Activated naive CD8-positive, alpha-beta T cell (primary cell): ENCODE data around the gene CDK3.

Experiments used
- H3K27ac Mint-ChIP-seq: one replicate; pipeline ENCODE4 v1.8.0; 2021; ENCODE audit warnings: mixed read lengths
- H3K27me3 Mint-ChIP-seq: one replicate; pipeline ENCODE4 v1.8.0; 2021; ENCODE audit warnings: mixed read lengths
- H3K36me3 Mint-ChIP-seq: one replicate; pipeline ENCODE4 v1.8.0; 2021; ENCODE audit warnings: mixed read lengths
- H3K4me1 Mint-ChIP-seq: one replicate; pipeline ENCODE4 v1.8.0; 2021; ENCODE audit warnings: low read depth, mixed read lengths
- H3K4me3 Mint-ChIP-seq: one replicate; pipeline ENCODE4 v1.8.0; 2021; ENCODE audit warnings: mild to moderate bottlenecking, mixed read lengths
- H3K9me3 Mint-ChIP-seq: one replicate; pipeline ENCODE4 v1.8.0; 2021; ENCODE audit warnings: low read depth, mixed read lengths

The CDK3 gene

GRCh38 chr17:76018340-76018680, 17.7 kb downstream of the CDK3 start:
- Mint-ChIP-seq H3K9me3 (no peaks in the 10 kb centered on the region), H3K4me1 (peaks cover 15% of the 10 kb centered on the region), H3K36me3 (no peaks in the 10 kb centered on the region), H3K27me3 (no peaks in the 10 kb centered on the region), H3K4me3 (no peak overlapping the region), H3K27ac (no peak overlapping the region)

GRCh38 chr17:76018801-76019200, 18.1 kb downstream of the CDK3 start:
- H3K4me3 Mint-ChIP-seq, result no peak overlapping the region
- H3K27ac Mint-ChIP-seq, result no peak overlapping the region
- H3K9me3 Mint-ChIP-seq, result no peaks in the 10 kb centered on the region
- H3K27me3 Mint-ChIP-seq, result no peaks in the 10 kb centered on the region
- no peaks in the 10 kb centered on the region for H3K36me3 Mint-ChIP-seq
- H3K4me1 Mint-ChIP-seq, result peaks cover 15% of the 10 kb centered on the region

GRCh38 chr17:76019833-76020467, 19.3 kb downstream of the CDK3 start:
- Mint-ChIP-seq H3K9me3 (no peaks in the 10 kb centered on the region), H3K27ac (no peak overlapping the region)

GRCh38 chr17:76022285-76022684, 21.6 kb downstream of the CDK3 start:
- no peaks in the 10 kb centered on the region for H3K36me3 Mint-ChIP-seq
- H3K4me3 Mint-ChIP-seq, result no peak overlapping the region
- H3K27ac Mint-ChIP-seq, result no peak overlapping the region
- no peaks in the 10 kb centered on the region for H3K9me3 Mint-ChIP-seq
- peaks cover 9% of the 10 kb centered on the region for H3K4me1 Mint-ChIP-seq
- no peaks in the 10 kb centered on the region for H3K27me3 Mint-ChIP-seq

More at GRCh38 chr17:76019833-76020467, 19.3 kb downstream of the CDK3 start:
- peaks cover 13% of the 10 kb centered on the region for H3K4me1 Mint-ChIP-seq
- H3K36me3 Mint-ChIP-seq, result no peaks in the 10 kb centered on the region
- H3K4me3 Mint-ChIP-seq, result no peak overlapping the region
- H3K27me3 Mint-ChIP-seq, result no peaks in the 10 kb centered on the region

DNA sequence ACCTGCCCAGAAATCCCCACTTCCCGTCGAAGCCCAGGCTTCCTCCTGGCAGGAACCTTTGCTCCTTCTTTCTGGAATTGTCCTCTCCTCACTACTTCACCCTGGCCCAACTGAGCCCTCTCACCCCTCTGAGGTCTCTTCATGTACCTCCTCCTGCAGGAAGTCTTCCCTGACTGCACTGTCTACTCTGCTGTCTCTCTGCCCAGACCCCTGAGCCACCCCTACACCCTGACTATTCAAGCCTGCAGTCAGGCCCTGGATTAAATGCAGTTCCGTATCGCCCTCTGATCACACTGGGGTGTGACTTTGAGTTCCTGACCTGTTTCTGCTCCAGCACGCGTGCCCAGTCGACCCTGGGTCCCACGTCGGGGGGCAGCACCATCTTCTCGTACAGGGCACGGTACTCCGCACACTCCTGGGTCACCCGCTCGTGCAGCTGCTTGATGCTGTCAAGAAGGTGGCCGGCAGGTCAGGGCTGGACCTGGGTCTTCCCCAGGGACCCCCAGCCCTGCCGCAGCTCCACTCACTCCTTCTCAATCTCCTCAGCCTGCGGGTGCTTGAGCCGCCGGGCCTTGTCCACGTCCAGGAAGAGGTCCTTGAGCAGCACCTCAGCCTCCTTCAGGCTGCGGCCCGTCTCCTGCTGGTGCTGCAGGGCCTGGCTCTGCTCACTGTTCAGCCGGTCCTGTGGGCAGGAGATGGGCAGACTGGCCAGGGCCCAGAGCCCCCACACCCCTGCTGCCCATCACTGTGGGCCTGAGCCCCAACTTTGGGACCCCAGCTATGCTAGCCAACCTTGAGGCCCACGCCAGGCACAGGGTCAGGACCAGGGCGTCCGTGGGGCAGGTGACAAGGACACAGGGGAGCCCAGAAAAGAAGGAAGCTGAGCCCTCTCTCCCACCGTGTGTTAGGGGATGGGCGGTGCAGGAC, 22.6 kb downstream of the CDK3 start:
- no peaks in the 10 kb centered on the region for H3K9me3 Mint-ChIP-seq
- H3K27me3 Mint-ChIP-seq, result no peaks in the 10 kb centered on the region
- peak overlapping the region; percentile 41 for H3K27ac Mint-ChIP-seq
- no peaks in the 10 kb centered on the region for H3K36me3 Mint-ChIP-seq
- no peak overlapping the region for H3K4me3 Mint-ChIP-seq
- peaks cover 16% of the 10 kb centered on the region for H3K4me1 Mint-ChIP-seq

DNA sequence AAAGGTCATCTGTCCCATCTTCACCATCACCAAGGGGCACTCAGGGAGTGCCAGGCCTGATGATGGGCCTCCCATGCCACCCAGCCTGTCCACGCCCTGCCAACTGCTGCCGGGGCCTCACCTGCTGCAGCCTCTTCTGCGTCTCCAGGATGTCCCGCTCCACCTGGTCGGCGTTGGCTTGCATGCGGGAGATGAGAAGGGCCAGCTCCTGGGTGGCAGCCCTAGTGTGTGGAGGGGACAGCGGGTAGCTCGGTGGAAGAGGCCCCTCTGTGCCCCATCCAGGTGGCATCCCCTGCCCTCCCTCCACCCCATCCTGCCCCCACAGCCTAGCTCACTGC, 23.2 kb downstream of the CDK3 start:
- H3K36me3 Mint-ChIP-seq, result no peaks in the 10 kb centered on the region
- peaks cover 23% of the 10 kb centered on the region for H3K4me1 Mint-ChIP-seq
- no peaks in the 10 kb centered on the region for H3K27me3 Mint-ChIP-seq

DNA sequence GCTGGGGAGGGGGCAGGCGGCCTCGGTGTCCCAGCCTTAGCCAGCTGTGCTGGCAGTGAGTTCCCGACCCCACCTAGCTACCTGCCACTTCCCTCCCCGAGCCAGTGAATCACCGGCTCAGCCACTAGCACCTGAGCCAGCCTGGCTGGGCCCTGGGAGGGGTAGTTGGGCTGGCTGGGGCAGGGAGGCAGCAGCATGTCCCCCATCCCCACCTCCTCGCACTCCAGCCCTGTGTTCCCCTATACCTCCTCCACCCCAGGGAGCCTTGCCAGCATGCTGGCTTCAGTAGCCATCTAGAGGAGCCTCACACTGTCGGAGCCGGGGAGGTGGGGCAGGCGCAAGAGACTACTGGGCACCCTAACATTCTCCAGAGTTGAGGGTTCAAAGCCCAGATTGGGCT, 23.7 kb downstream of the CDK3 start:
- H3K27me3 Mint-ChIP-seq, result no peaks in the 10 kb centered on the region
- no peak overlapping the region for H3K4me3 Mint-ChIP-seq
- no peak overlapping the region for H3K27ac Mint-ChIP-seq
- H3K9me3 Mint-ChIP-seq, result no peaks in the 10 kb centered on the region
- H3K36me3 Mint-ChIP-seq, result no peaks in the 10 kb centered on the region
- H3K4me1 Mint-ChIP-seq, result peaks cover 28% of the 10 kb centered on the region

More for the DNA sequence above, 23.2 kb downstream of the CDK3 start:
- Mint-ChIP-seq H3K4me3 (no peak overlapping the region), H3K9me3 (no peaks in the 10 kb centered on the region), H3K27ac (no peak overlapping the region)

DNA sequence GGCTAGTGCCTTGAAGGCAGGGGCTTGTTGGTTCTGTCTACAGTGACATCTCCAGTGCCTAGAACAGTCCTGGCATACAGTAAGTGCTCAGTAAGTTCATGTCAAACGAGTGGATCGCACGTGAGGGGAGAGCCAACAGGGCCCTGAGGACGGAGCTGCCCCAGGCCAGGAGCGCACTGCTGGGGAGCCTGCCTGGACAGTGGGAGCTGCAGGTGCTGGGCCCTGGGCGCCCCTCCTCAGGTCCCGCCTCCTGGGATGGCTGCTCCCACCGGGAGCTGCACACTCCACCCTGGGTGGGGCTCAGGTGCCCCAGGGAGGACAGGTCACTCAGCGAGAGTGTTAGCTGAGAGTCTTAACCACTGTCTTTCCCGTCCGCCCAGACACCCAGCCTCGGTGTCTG, 24.6 kb downstream of the CDK3 start:
- no peaks in the 10 kb centered on the region for H3K36me3 Mint-ChIP-seq
- H3K9me3 Mint-ChIP-seq, result no peaks in the 10 kb centered on the region
- no peak overlapping the region for H3K4me3 Mint-ChIP-seq
- H3K4me1 Mint-ChIP-seq, result peaks cover 32% of the 10 kb centered on the region
- H3K27ac Mint-ChIP-seq, result no peak overlapping the region
- no peaks in the 10 kb centered on the region for H3K27me3 Mint-ChIP-seq

DNA sequence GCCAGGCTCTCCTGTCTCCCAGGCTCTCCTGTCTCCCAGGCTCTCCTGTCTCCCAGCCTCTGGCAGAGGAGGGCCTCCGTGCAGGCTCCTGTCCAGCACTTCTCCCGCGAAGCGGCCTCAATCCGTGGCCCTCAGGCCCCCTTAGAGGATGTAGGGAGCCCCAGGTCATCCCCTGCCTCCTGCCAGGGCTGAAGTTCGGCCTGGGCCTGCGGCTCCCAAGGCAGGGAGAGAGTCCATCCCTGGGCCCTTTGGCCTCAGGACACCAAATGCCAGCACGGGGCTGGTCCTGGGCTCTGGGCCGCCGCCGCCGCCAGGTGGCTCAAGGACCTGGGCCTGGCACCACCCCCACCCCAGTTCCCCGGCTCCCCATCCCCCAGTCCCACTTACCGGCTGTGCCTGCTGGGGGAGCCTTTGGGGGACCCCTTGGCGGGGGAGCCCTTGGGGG, 26.1 kb downstream of the CDK3 start:
- Mint-ChIP-seq H3K4me3 (no peak overlapping the region), H3K27me3 (no peaks in the 10 kb centered on the region), H3K27ac (no peak overlapping the region)

GRCh38 chr17:76027159-76027839, 26.6 kb downstream of the CDK3 start, which contains the start of gene EVPL:
EVPL (minus strand) TSS chr17:76027306; CDS start chr17:76027198, 108 bp downstream.
- H3K27ac Mint-ChIP-seq, result no peak within 1 kb of the TSS
- H3K27me3 Mint-ChIP-seq, result no peaks in the 10 kb centered on the region
- no peaks in the 10 kb centered on the region for H3K36me3 Mint-ChIP-seq
- H3K4me3 Mint-ChIP-seq, result no peak within 1 kb of the TSS
- no peaks in the 10 kb centered on the region for H3K9me3 Mint-ChIP-seq
- H3K4me1 Mint-ChIP-seq, result peaks cover 37% of the 10 kb centered on the region

More for the DNA sequence above, 26.1 kb downstream of the CDK3 start:
- Mint-ChIP-seq H3K4me1 (peaks cover 36% of the 10 kb centered on the region), H3K9me3 (no peaks in the 10 kb centered on the region), H3K36me3 (no peaks in the 10 kb centered on the region)

- Mint-ChIP-seq H3K4me1 (peaks cover 48% of the 10 kb centered on the region), H3K9me3 (no peaks in the 10 kb centered on the region), H3K27ac (no peak overlapping the region), H3K36me3 (no peaks in the 10 kb centered on the region), H3K27me3 (no peaks in the 10 kb centered on the region), H3K4me3 (no peak overlapping the region)
Measured at GRCh38 chr17:76032073-76032779, 31.6 kb downstream of the CDK3 start.

DNA sequence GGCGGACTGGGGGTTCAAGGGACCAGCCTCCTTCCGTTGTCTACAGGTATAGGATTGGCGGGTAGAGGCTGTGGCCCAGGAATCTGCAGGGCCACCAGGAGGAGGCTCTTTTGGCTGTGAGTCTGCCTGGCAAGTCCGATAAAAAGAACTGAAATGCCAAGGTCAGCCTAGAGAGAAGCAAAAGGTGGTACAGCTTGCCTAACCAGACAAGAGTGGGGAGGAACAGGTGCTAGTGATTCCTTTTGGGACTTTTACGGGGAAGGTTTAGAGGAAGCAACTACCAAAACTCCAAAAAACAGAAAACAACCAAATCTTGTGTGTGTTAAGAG, 32.1 kb downstream of the CDK3 start:
- no peaks in the 10 kb centered on the region for H3K36me3 Mint-ChIP-seq
- H3K27me3 Mint-ChIP-seq, result no peaks in the 10 kb centered on the region
- no peaks in the 10 kb centered on the region for H3K9me3 Mint-ChIP-seq
- peaks cover 49% of the 10 kb centered on the region for H3K4me1 Mint-ChIP-seq
- H3K4me3 Mint-ChIP-seq, result no peak overlapping the region
- H3K27ac Mint-ChIP-seq, result no peak overlapping the region

GRCh38 chr17:76033139-76033538, 32.5 kb downstream of the CDK3 start:
- H3K9me3 Mint-ChIP-seq, result no peaks in the 10 kb centered on the region
- no peak overlapping the region for H3K4me3 Mint-ChIP-seq
- H3K27me3 Mint-ChIP-seq, result no peaks in the 10 kb centered on the region
- H3K4me1 Mint-ChIP-seq, result peaks cover 49% of the 10 kb centered on the region
- H3K36me3 Mint-ChIP-seq, result no peaks in the 10 kb centered on the region
- no peak overlapping the region for H3K27ac Mint-ChIP-seq

DNA sequence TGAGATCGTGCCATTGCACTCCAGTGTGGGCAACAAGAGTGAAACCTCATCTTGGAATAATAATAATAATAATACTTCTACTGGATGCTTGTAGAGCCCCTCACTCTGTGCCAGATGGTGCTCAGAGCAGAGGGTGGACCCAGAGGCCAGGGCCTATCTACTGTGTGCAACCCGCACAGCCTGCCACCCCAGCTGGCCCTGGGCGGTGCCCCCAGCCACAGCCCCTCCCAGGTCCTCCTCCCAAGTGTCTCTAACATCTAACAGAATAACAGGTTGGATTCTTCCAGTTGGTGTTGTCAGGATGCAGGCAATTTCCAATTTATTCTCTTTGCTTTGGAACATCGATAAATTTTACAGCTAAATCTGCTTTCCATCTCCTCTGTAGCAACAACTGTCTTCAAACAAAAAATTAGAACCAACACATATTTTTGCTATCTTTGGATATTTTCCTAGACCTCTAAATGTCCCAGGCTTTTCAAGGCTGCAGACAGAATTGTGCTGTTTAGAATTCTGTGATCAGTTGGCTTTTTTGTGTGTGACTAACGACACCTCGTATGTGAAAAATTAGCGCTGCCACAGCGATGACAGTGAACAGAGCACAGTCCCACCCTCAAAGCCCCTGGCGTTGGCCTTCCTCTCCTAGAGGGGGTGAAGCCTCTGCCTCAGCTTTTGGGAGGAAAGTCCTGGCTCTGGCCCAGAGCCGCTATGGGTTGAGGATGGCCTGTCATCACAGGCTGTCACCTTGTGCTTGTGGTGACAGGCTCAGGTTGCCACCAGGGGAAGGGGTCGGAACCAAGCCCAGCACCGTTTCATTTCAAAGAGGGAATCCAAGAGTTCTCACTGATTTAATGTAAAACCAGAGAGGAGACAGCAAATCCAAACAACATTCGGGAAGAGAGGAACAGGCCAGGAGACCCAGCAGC, 34.0 kb downstream of the CDK3 start:
- H3K4me1 Mint-ChIP-seq, result peaks cover 39% of the 10 kb centered on the region
- H3K27ac Mint-ChIP-seq, result no peak overlapping the region
- no peaks in the 10 kb centered on the region for H3K9me3 Mint-ChIP-seq

More for the DNA sequence above, 34.0 kb downstream of the CDK3 start:
- Mint-ChIP-seq H3K27me3 (no peaks in the 10 kb centered on the region), H3K4me3 (no peak overlapping the region), H3K36me3 (no peaks in the 10 kb centered on the region)
